SKM-1 (cell line): ENCODE results near the gene AKAP14.
"Not testable (repeated sequence)": the region's sequence is repeated elsewhere in the genome, so short reads cannot be mapped to it uniquely, and the experiment has no call there.

Source experiments
- DNase-seq: peaks from one replicate; lab custom pipeline; 2025; ENCODE audit not compliant: unreplicated experiment; lab: John Stamatoyannopoulos, UW

AKAP14 gene

GRCh38 chrX:119919835-119920585 lies 24.3 kb downstream of the AKAP14 start:
- DNase-seq: no peak

GRCh38 chrX:119922391-119922790 lies 26.7 kb downstream of the AKAP14 start:
- not testable (repeated sequence) for DNase-seq

- no peak for DNase-seq
Measured at GRCh38 chrX:119935215-119935874, 39.7 kb downstream of the AKAP14 start.

- no peak for DNase-seq
Measured at GRCh38 chrX:119941336-119941735, 45.6 kb downstream of the AKAP14 start.

- no peak for DNase-seq
Measured at GRCh38 chrX:119942173-119942819, 46.6 kb downstream of the AKAP14 start.

GRCh38 chrX:119942831-119943184 lies 47.1 kb downstream of the AKAP14 start:
- no peak for DNase-seq

- DNase-seq: peak; percentile 78
Measured at GRCh38 chrX:119943185-119943988, 47.7 kb downstream of the AKAP14 start, which contains the start of gene NKAP. TSS of gene NKAP (minus strand) at chrX:119943751. CDS start at chrX:119943605, 146 bp downstream.

- no peak for DNase-seq
Measured at GRCh38 chrX:119945481-119945880, 49.8 kb downstream of the AKAP14 start.

- DNase-seq: no peak
Measured at GRCh38 chrX:119948381-119948780, 52.7 kb downstream of the AKAP14 start.

GRCh38 chrX:119954374-119954773 lies 58.7 kb downstream of the AKAP14 start:
- no peak for DNase-seq

GRCh38 chrX:119955807-119956570 lies 60.3 kb downstream of the AKAP14 start:
- not testable (repeated sequence) for DNase-seq

GRCh38 chrX:119960625-119961024 lies 64.9 kb downstream of the AKAP14 start:
- DNase-seq: no peak

- not testable (repeated sequence) for DNase-seq
Measured at GRCh38 chrX:119966837-119967236, 71.1 kb downstream of the AKAP14 start.
